GM03348 (cell line): Measurements from ENCODE around the gene SCN7A.
"Not testable (repeated sequence)": the region's sequence is repeated elsewhere in the genome, so short reads cannot be mapped to it uniquely, and the experiment has no call there.

ENCODE experiments used
- DNase-seq: peaks from one replicate; pipeline ENCODE4 v3.0.0; 2012; ENCODE audit warnings: low spot score

Gene SCN7A

GRCh38 chr2:166494140-166494624 lies at the start of gene SCN7A:
SCN7A (minus strand) TSS chr2:166494249; CDS start chr2:166477696, 16,553 bp downstream.
- peak; percentile 33 for DNase-seq

- peak; percentile 57 for DNase-seq
Measured at GRCh38 chr2:166539340-166540162, 45.5 kb upstream of the SCN7A start.

- no peak for DNase-seq
Measured at GRCh38 chr2:166536111-166536510, 42.1 kb upstream of the SCN7A start.

GRCh38 chr2:166521155-166521554 lies 27.1 kb upstream of the SCN7A start:
- DNase-seq, result no peak

- DNase-seq, result no peak
Measured at GRCh38 chr2:166520604-166521003, 26.6 kb upstream of the SCN7A start.

- no peak for DNase-seq
Measured at GRCh38 chr2:166519391-166519962, 25.4 kb upstream of the SCN7A start.

- DNase-seq, result no peak
Measured at GRCh38 chr2:166518634-166519390, 24.8 kb upstream of the SCN7A start.

GRCh38 chr2:166517533-166518061 lies 23.5 kb upstream of the SCN7A start:
- DNase-seq, result no peak

- peak; percentile 16 for DNase-seq
Measured at GRCh38 chr2:166516712-166517303, 22.8 kb upstream of the SCN7A start.

- no peak for DNase-seq
Measured at GRCh38 chr2:166513952-166514351, 19.9 kb upstream of the SCN7A start.

- no peak for DNase-seq
Measured at GRCh38 chr2:166499281-166499680, 5.2 kb upstream of the SCN7A start.

- no peak for DNase-seq
Measured at GRCh38 chr2:166491461-166491860, 2.6 kb downstream of the SCN7A start.

GRCh38 chr2:166487171-166487570 lies 6.9 kb downstream of the SCN7A start:
- DNase-seq, result no peak

GRCh38 chr2:166485558-166486178 lies 8.4 kb downstream of the SCN7A start:
- no peak for DNase-seq

- DNase-seq, result no peak
Measured at GRCh38 chr2:166472332-166472731, 21.7 kb downstream of the SCN7A start.

GRCh38 chr2:166468124-166469024 lies 25.7 kb downstream of the SCN7A start:
- DNase-seq, result no peak

GRCh38 chr2:166464187-166464586 lies 29.9 kb downstream of the SCN7A start:
- DNase-seq, result no peak

- no peak for DNase-seq
Measured at GRCh38 chr2:166463640-166464039, 30.4 kb downstream of the SCN7A start.

GRCh38 chr2:166458674-166459073 lies 35.4 kb downstream of the SCN7A start:
- no peak for DNase-seq

GRCh38 chr2:166455823-166456222 lies 38.2 kb downstream of the SCN7A start:
- not testable (repeated sequence) for DNase-seq
